Caco-2 (cell line): ENCODE measurements around the gene ECHDC1. TPM values are rescaled to one million over a fixed set of nuclear protein-coding genes. Genes with fewer than 3 reads are reported as not detected.

ENCODE experiments used
- BruUV-seq: library from RNA; stranded (reverse); fragments of 400-500 nt; replicated peaks from 2 replicates; lab custom pipeline; 2021; lab: Mats Ljungman, UMichigan
- CTCF ChIA-PET: fragments of 300-600 bp; sonication (Branson Sonifier 250); formaldehyde crosslinking; loops from one replicate; lab custom pipeline; 2022; ENCODE audit warnings: antibody characterized with exemption; lab: Charles Lee
- POLR2A ChIA-PET: fragments of 300-600 bp; sonication (Branson Sonifier 250); formaldehyde crosslinking; loops from one replicate; lab custom pipeline; 2022; ENCODE audit warnings: antibody characterized with exemption; lab: Charles Lee
- DNase-seq, 2 experiments: peaks; one replicate each; pipeline versions ENCODE4 v3.0.0 to v3.0.0-alpha.2; 2020 to 2022
- H3K27me3 ChIP-seq: replicated peaks from 2 replicates; pipeline ENCODE4 v1.6.0; 2011; ENCODE audit warnings: low read length; ENCODE audit not compliant: control insufficient read depth, insufficient read depth
- H3K36me3 ChIP-seq: 2 replicates; pipeline ENCODE4 v1.5.1; 2011; ENCODE audit warnings: low read length; ENCODE audit not compliant: control insufficient read depth, insufficient read depth
- H3K4me1 ChIP-seq: fragments of 250-450 bp; sonication (Bioruptor Pico); 2 replicates; pipeline ENCODE4 v1.5.1; 2020; ENCODE audit warnings: mild to moderate bottlenecking
- H3K4me3 ChIP-seq: 2 replicates; pipeline ENCODE4 v1.5.1; 2011; ENCODE audit warnings: low read depth, mild to moderate bottlenecking, control low read depth, low read length
- H3K9me3 ChIP-seq: fragments of 250-450 bp; sonication (Bioruptor Pico); 2 replicates; pipeline ENCODE4 v1.5.1; 2020; ENCODE audit warnings: mild to moderate bottlenecking, moderate library complexity
- H3K27ac Mint-ChIP-seq: one replicate; pipeline ENCODE4 v1.8.0; 2022; ENCODE audit warnings: mixed read lengths; ENCODE audit not compliant: unreplicated experiment
- H3K27me3 Mint-ChIP-seq: one replicate; pipeline ENCODE4 v1.8.0; 2022; ENCODE audit warnings: mixed read lengths; ENCODE audit not compliant: insufficient read depth, unreplicated experiment
- H3K36me3 Mint-ChIP-seq: one replicate; pipeline ENCODE4 v1.8.0; 2022; ENCODE audit warnings: mild to moderate bottlenecking, mixed read lengths; ENCODE audit not compliant: insufficient read depth, unreplicated experiment
- H3K4me1 Mint-ChIP-seq: one replicate; pipeline ENCODE4 v1.8.0; 2022; ENCODE audit warnings: low read depth, mixed read lengths; ENCODE audit not compliant: unreplicated experiment
- H3K4me3 Mint-ChIP-seq: one replicate; pipeline ENCODE4 v1.8.0; 2022; ENCODE audit warnings: mild to moderate bottlenecking, moderate library complexity, mixed read lengths; ENCODE audit not compliant: unreplicated experiment
- H3K9me3 Mint-ChIP-seq: one replicate; pipeline ENCODE4 v1.8.0; 2022; ENCODE audit warnings: mixed read lengths; ENCODE audit not compliant: unreplicated experiment
- intact Hi-C: fragments of 100-400 bp; cut with micrococcal nuclease; formaldehyde crosslinking; loops from one replicate; pipeline ENCODE4 v1.10.0; 2022; ENCODE audit not compliant: unreplicated experiment
- total RNA-seq: library from RNA; stranded (reverse); gene quantifications from 2 replicates; pipeline ENCODE4 v1.2.3, GENCODE V29; 2022
- TF ChIP-seq, protein P1 (sequence below), 2 experiments: fragments of 200-600 bp in 1 of 2; IDR thresholded peaks; 1 replicate in 1 of 2; 2 replicates in 1 of 2; pipeline versions ENCODE4 v1.5.1 to v1.8.0; 2011 to 2022; ENCODE audit warnings: antibody characterized with exemption in 1 of 2, control low read depth in 1 of 2, inconsistent platforms in 1 of 2, low read depth in 1 of 2, low read length in 1 of 2, mild to moderate bottlenecking in 1 of 2, moderate library complexity in 1 of 2; ENCODE audit not compliant: insufficient read depth in 1 of 2, severe bottlenecking in 1 of 2, unreplicated experiment in 1 of 2

Gene ECHDC1
- total RNA-seq, 1 experiment from 2014 or later = 77.5 TPM

DNA sequence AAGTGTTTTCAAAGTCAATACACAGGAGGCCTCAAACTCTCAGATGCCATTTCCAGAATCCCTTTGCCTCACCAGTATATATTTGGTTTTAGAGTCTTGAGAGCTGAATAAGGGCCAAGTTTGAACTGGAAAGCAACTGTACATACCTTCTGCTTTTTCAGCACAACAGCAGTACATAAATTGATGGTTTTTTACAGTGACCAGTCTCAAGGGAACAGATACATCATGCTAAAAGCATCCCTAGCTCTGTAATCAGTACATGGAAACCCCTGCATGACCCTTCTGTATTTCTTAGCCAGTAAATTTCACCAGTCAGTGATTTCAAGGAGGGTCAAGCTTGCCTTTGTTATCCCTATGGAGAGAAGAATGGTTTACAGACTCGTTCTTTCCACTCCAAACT is 40.6 kb upstream of the ECHDC1 start:
- no peak overlapping the region for H3K4me3 Mint-ChIP-seq
- H3K27me3 Mint-ChIP-seq = no peaks in the 10 kb centered on the region
- intact Hi-C loops = no loop called here
- H3K4me1 ChIP-seq = no peaks in the 10 kb centered on the region
- no peak overlapping the region for H3K4me3 ChIP-seq
- no peaks in the 10 kb centered on the region for H3K9me3 ChIP-seq
- H3K9me3 Mint-ChIP-seq = no peaks in the 10 kb centered on the region
- TF ChIP-seq, protein P1, sequence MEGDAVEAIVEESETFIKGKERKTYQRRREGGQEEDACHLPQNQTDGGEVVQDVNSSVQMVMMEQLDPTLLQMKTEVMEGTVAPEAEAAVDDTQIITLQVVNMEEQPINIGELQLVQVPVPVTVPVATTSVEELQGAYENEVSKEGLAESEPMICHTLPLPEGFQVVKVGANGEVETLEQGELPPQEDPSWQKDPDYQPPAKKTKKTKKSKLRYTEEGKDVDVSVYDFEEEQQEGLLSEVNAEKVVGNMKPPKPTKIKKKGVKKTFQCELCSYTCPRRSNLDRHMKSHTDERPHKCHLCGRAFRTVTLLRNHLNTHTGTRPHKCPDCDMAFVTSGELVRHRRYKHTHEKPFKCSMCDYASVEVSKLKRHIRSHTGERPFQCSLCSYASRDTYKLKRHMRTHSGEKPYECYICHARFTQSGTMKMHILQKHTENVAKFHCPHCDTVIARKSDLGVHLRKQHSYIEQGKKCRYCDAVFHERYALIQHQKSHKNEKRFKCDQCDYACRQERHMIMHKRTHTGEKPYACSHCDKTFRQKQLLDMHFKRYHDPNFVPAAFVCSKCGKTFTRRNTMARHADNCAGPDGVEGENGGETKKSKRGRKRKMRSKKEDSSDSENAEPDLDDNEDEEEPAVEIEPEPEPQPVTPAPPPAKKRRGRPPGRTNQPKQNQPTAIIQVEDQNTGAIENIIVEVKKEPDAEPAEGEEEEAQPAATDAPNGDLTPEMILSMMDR (IDR thresholded peaks at IDR 0.05; ENCODE audit: insufficient read depth in 1 of 2, low read depth in 1 of 2, low read length in 1 of 2, severe bottlenecking in 1 of 2, unreplicated experiment in 1 of 2) = no peak
- no peak overlapping the region for H3K27ac Mint-ChIP-seq
- BruUV-seq = no TSS peak
- no peak for DNase-seq
- no peaks in the 10 kb centered on the region for H3K4me1 Mint-ChIP-seq
- no peaks in the 10 kb centered on the region for H3K36me3 Mint-ChIP-seq
- ChIA-PET CTCF (no interaction called here), POLR2A (no interaction called here)
- no peaks in the 10 kb centered on the region for H3K36me3 ChIP-seq
- H3K27me3 ChIP-seq = no peaks in the 10 kb centered on the region

DNA sequence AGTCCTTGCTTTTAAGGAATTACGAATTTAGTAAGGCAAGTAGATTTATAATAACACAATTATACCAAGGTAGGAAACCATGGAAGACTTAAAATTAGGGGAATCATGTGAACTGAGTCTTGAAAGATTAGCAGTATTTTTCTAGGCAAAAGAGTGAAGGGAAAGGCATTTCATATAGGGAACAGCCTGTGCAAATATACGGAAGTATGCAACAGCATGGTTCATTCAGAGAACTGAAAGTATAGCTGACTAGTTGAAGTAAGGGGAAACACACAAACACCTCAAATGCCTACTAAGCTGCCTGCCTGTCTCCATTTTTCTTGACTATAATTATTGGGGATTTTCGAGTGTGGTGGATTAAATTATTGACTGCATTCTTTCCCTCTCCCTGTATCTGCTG is 39.0 kb upstream of the ECHDC1 start:
- POLR2A ChIA-PET = no interaction called here
- no peaks in the 10 kb centered on the region for H3K4me1 Mint-ChIP-seq
- no peak overlapping the region for H3K4me3 ChIP-seq
- H3K36me3 ChIP-seq = no peaks in the 10 kb centered on the region
- no TSS peak for BruUV-seq
- intact Hi-C loops = no loop called here
- H3K4me3 Mint-ChIP-seq = no peak overlapping the region
- no peaks in the 10 kb centered on the region for H3K36me3 Mint-ChIP-seq
- CTCF ChIA-PET = no interaction called here
- DNase-seq = no peak
- H3K27ac Mint-ChIP-seq = no peak overlapping the region
- H3K9me3 Mint-ChIP-seq = no peaks in the 10 kb centered on the region
- no peaks in the 10 kb centered on the region for H3K27me3 Mint-ChIP-seq
- TF ChIP-seq, protein P1 (IDR thresholded peaks at IDR 0.05; ENCODE audit: insufficient read depth in 1 of 2, low read depth in 1 of 2, low read length in 1 of 2, severe bottlenecking in 1 of 2, unreplicated experiment in 1 of 2) = no peak
- H3K27me3 ChIP-seq = no peaks in the 10 kb centered on the region
- H3K4me1 ChIP-seq = no peaks in the 10 kb centered on the region
- no peaks in the 10 kb centered on the region for H3K9me3 ChIP-seq

DNA sequence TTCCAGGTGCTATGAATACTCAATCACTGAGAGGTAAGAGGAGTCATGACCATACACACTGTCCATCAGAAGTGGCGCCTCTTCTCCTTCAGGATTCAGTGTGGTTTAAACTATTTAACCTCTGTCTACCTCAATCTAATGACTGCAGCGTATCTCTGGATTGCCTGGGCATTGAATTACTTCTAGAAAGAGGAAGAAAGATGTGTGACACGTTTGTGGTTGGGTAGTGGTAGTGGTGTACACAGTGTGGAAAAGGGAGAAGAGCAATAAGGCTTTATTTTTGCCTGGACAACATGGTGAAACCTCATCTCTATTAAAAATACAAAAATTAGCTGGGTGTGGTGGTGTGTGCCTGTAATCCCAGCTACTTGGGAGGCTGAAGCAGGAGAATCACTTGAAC is 38.0 kb upstream of the ECHDC1 start:
- Mint-ChIP-seq H3K27ac (no peak overlapping the region), H3K36me3 (no peaks in the 10 kb centered on the region), H3K9me3 (no peaks in the 10 kb centered on the region), H3K27me3 (no peaks in the 10 kb centered on the region), H3K4me1 (no peaks in the 10 kb centered on the region), H3K4me3 (no peak overlapping the region)
- Histone ChIP-seq H3K36me3 (no peaks in the 10 kb centered on the region), H3K4me3 (no peak overlapping the region), H3K27me3 (no peaks in the 10 kb centered on the region), H3K4me1 (no peaks in the 10 kb centered on the region), H3K9me3 (no peaks in the 10 kb centered on the region)
- no TSS peak for BruUV-seq
- TF ChIP-seq, protein P1 (IDR thresholded peaks at IDR 0.05; ENCODE audit: insufficient read depth in 1 of 2, low read depth in 1 of 2, low read length in 1 of 2, severe bottlenecking in 1 of 2, unreplicated experiment in 1 of 2) = no peak
- intact Hi-C loops = no loop called here
- DNase-seq = no peak
- ChIA-PET CTCF (no interaction called here), POLR2A (interaction anchor here (0.7 kb wide), 1 partner anchor 81 kb away, joined by 3 read pairs; no protein-coding TSS in a partner anchor)
